B cell (primary cell): Measurements from ENCODE around the gene ELL3. TPM values are rescaled to one million over a fixed set of nuclear protein-coding genes. Genes with fewer than 3 reads are reported as not detected.
A peak's percentile ranks its signal among the peaks of the same experiment; 100 is the strongest.

Source experiments
- ATAC-seq: fragments of 200-7000 bp; cut with Tn5 transposase; one replicate; pipeline ENCODE4 v1.10.0; 2021; ENCODE audit warnings: low read depth, mild to moderate bottlenecking, moderate number of reproducible peaks, moderate library complexity
- CTCF ChIA-PET: fragments of 350-600 bp; sonication (Branson Sonifier 250); formaldehyde crosslinking; loops from one replicate; lab custom pipeline; 2021; ENCODE audit warnings: antibody characterized with exemption, inconsistent platforms; lab: Charles Lee
- POLR2A ChIA-PET: fragments of 350-600 bp; sonication (Branson Sonifier 250); formaldehyde crosslinking; loops from one replicate; lab custom pipeline; 2021; ENCODE audit warnings: antibody characterized with exemption; lab: Charles Lee
- DNase-seq: peaks from one replicate; pipeline ENCODE4 v3.0.0; 2013
- H2AFZ ChIP-seq: 2 replicates; pipeline ENCODE4 v1.6.1; 2012; ENCODE audit warnings: mild to moderate bottlenecking, low read depth, low read length; ENCODE audit not compliant: insufficient read depth, poor library complexity, severe bottlenecking
- H3K27ac ChIP-seq, 2 donors: 1 replicate in 1 of 2; 2 replicates in 1 of 2; pipeline ENCODE4 v1.5.1; 2012 to 2013; ENCODE audit warnings: low read length in 2 of 2, mild to moderate bottlenecking in 2 of 2, moderate library complexity in 1 of 2
- H3K27me3 ChIP-seq, 4 experiments: fragments of 200-600 bp in 1 of 4; sonication (generic) in 1 of 4; replicated peaks in 1 of 4; 1 replicate in 2 of 4; 2 replicates in 2 of 4; pipeline versions ENCODE4 v1.6.1 to v1.7.0; 2013 to 2016; ENCODE audit warnings: low read length in 3 of 4, mild to moderate bottlenecking in 2 of 4, mixed read lengths in 1 of 4, moderate library complexity in 1 of 4; ENCODE audit not compliant: insufficient read depth in 4 of 4, control insufficient read depth in 3 of 4; ENCODE audit errors: control extremely low read depth in 1 of 4
- H3K36me3 ChIP-seq, 2 experiments: replicated peaks in 1 of 2; 1 replicate in 1 of 2; 2 replicates in 1 of 2; pipeline versions ENCODE4 v1.6.1 to v1.7.1; 2013; ENCODE audit warnings: low read length in 1 of 2; ENCODE audit not compliant: insufficient read depth in 2 of 2, control insufficient read depth in 1 of 2; ENCODE audit errors: control extremely low read depth in 1 of 2, extremely low read depth in 1 of 2
- H3K4me1 ChIP-seq, 2 donors: fragments of 200-600 bp in 1 of 2; sonication (generic) in 1 of 2; 1 replicate in 1 of 2; 2 replicates in 1 of 2; pipeline versions ENCODE4 v1.5.1 to v1.6.1; 2013 to 2017; ENCODE audit warnings: low read length in 2 of 2; ENCODE audit not compliant: control insufficient read depth in 2 of 2, insufficient read depth in 2 of 2
- H3K4me2 ChIP-seq: replicated peaks from 2 replicates; pipeline ENCODE3; 2012; ENCODE audit warnings: mild to moderate bottlenecking, low read depth, low read length; ENCODE audit not compliant: poor library complexity, severe bottlenecking
- H3K4me3 ChIP-seq, 5 experiments: fragments of 200-600 bp in 1 of 5; sonication (generic) in 1 of 5; 1 replicate in 3 of 5; 2 replicates in 2 of 5; pipeline versions ENCODE4 v1.5.1 to v1.7.0; 2011 to 2016; ENCODE audit warnings: low read length in 4 of 5, mild to moderate bottlenecking in 4 of 5, low read depth in 2 of 5, control low read depth in 1 of 5, moderate library complexity in 1 of 5; ENCODE audit not compliant: insufficient read depth in 1 of 5; ENCODE audit errors: control extremely low read depth in 1 of 5, extremely low read depth in 1 of 5
- H3K79me2 ChIP-seq: fragments of 200-600 bp; sonication (generic); one replicate; pipeline ENCODE4 v1.6.0; 2016; ENCODE audit warnings: low read length; ENCODE audit not compliant: control insufficient read depth, insufficient read depth
- H3K9ac ChIP-seq: fragments of 200-600 bp; sonication (generic); 2 replicates; pipeline ENCODE4 v1.6.1; 2017; ENCODE audit warnings: mild to moderate bottlenecking, low read length, moderate library complexity
- H3K9me3 ChIP-seq, 3 donors: one replicate each; pipeline versions ENCODE4 v1.6.1 to v1.7.1; 2013; ENCODE audit warnings: low read length in 2 of 3; ENCODE audit not compliant: control insufficient read depth in 2 of 3, insufficient read depth in 1 of 3; ENCODE audit errors: control extremely low read depth in 1 of 3
- H4K20me1 ChIP-seq: 2 replicates; pipeline ENCODE4 v1.6.0; 2012; ENCODE audit warnings: mild to moderate bottlenecking, low read length; ENCODE audit not compliant: insufficient read depth, control insufficient read depth, poor library complexity, severe bottlenecking
- H3K27ac Mint-ChIP-seq: one replicate; pipeline ENCODE4 v1.8.0; 2021; ENCODE audit warnings: mixed read lengths
- H3K27me3 Mint-ChIP-seq: one replicate; pipeline ENCODE4 v1.8.0; 2021; ENCODE audit warnings: mixed read lengths
- H3K4me1 Mint-ChIP-seq: one replicate; pipeline ENCODE4 v1.8.0; 2021; ENCODE audit warnings: mixed read lengths
- H3K4me3 Mint-ChIP-seq: one replicate; pipeline ENCODE4 v1.8.0; 2021; ENCODE audit warnings: mixed read lengths
- H3K9me3 Mint-ChIP-seq: one replicate; pipeline ENCODE4 v1.8.0; 2022; ENCODE audit warnings: mixed read lengths; ENCODE audit not compliant: insufficient read depth
- WGBS: methylation state at CpG from one replicate; pipeline ENCODE4 v1.1.5; 2013; ENCODE audit warnings: missing lambda C conversion rate; ENCODE audit not compliant: insufficient coverage; 5-methylcytosine and 5-hydroxymethylcytosine counted together
- intact Hi-C: fragments of 100-400 bp; cut with micrococcal nuclease; formaldehyde crosslinking; loops from one replicate; pipeline ENCODE4 v1.10.0; 2022
- polyA plus RNA-seq: library from polyadenylated mRNA; depleted of rRNA; stranded (reverse); fragments of >200 nt; gene quantifications from 2 replicates; pipeline ENCODE4 v1.2.3, GENCODE V29; 2012
- total RNA-seq, 2 donors: library from RNA; stranded (reverse); fragments of 120-200 nt in 1 of 2; gene quantifications; 1 replicate in 1 of 2; 2 replicates in 1 of 2; pipeline versions ENCODE4 v1.2.3 to v1.2.4, GENCODE V29; 2013 to 2022
- TF ChIP-seq, protein P1 (sequence below): fragments of 200-600 bp; IDR thresholded peaks from one replicate; pipeline ENCODE4 v1.8.0; 2022; ENCODE audit warnings: antibody characterized with exemption, mild to moderate bottlenecking

Gene ELL3
- total and polyA plus RNA-seq, 2 donors (not counting 1 experiment from before 2014, with no cell fraction given) = 22.0 to 88.8 TPM

GRCh38 chr15:43808960-43809678 is 32.4 kb upstream of the ELL3 start:
- Histone ChIP-seq H3K27me3 (no peaks in the 10 kb centered on the region), H3K9ac (peak overlapping the region; percentile 40), H3K9me3 (no peaks in the 10 kb centered on the region), H4K20me1 (peaks cover 6% of the 10 kb centered on the region), H3K4me1 (peaks cover 28 to 31% of the 10 kb centered on the region in 2 donors), H3K27ac (peak overlapping the region; percentile 84 to 93), H3K36me3 (peaks cover 6 to 64% of the 10 kb centered on the region in 2 experiments), H3K4me3 (peak overlapping the region in 1 of 5 experiments; percentile 28), H3K79me2 (no peaks in the 10 kb centered on the region), H3K4me2 (peak overlapping the region; percentile 58), H2AFZ (peak overlapping the region; percentile 11)
- H3K4me1 Mint-ChIP-seq = peaks cover 25% of the 10 kb centered on the region
- no CpG with 5 or more reads among the region's 6 CpGs for WGBS
- peak overlapping the region; percentile 79 for H3K4me3 Mint-ChIP-seq
- H3K27me3 Mint-ChIP-seq = no peaks in the 10 kb centered on the region
- ATAC-seq = peak; percentile 94
- no peaks in the 10 kb centered on the region for H3K9me3 Mint-ChIP-seq
- ChIA-PET CTCF (interaction anchor here (0.8 to 2.2 kb wide), 12 partner anchors 9 to 65 kb away, joined by 3 to 16 read pairs (median 4); partner anchors contain the start of genes ELL3, HYPK, MFAP1 and SERINC4), POLR2A (interaction anchor here (0.6 to 2.0 kb wide), 10 partner anchors 9 to 1829 kb away, joined by 3 to 15 read pairs (median 6); partner anchors contain the start of genes ELL3, HYPK, MFAP1 and SERF2)
- DNase-seq = peak; percentile 87
- TF ChIP-seq, protein P1, sequence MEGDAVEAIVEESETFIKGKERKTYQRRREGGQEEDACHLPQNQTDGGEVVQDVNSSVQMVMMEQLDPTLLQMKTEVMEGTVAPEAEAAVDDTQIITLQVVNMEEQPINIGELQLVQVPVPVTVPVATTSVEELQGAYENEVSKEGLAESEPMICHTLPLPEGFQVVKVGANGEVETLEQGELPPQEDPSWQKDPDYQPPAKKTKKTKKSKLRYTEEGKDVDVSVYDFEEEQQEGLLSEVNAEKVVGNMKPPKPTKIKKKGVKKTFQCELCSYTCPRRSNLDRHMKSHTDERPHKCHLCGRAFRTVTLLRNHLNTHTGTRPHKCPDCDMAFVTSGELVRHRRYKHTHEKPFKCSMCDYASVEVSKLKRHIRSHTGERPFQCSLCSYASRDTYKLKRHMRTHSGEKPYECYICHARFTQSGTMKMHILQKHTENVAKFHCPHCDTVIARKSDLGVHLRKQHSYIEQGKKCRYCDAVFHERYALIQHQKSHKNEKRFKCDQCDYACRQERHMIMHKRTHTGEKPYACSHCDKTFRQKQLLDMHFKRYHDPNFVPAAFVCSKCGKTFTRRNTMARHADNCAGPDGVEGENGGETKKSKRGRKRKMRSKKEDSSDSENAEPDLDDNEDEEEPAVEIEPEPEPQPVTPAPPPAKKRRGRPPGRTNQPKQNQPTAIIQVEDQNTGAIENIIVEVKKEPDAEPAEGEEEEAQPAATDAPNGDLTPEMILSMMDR = no peak
- intact Hi-C loops = loop anchor here (1.0 to 5.0 kb wide), 5 partner anchors 9 to 62 kb away; partner anchors contain the start of genes ELL3, HYPK, MFAP1 and PDIA3
- H3K27ac Mint-ChIP-seq = peak overlapping the region; percentile 95

- ChIA-PET POLR2A (interaction anchor here (0.7 to 2.0 kb wide), 8 partner anchors 8 to 59 kb away, joined by 3 to 15 read pairs (median 6); partner anchors contain the start of genes ELL3, HYPK, MFAP1 and SERF2), CTCF (interaction anchor here (0.8 to 2.2 kb wide), 10 partner anchors 8 to 54 kb away, joined by 3 to 16 read pairs (median 6); partner anchors contain the start of genes ELL3, HYPK, MFAP1 and SERINC4)
- ATAC-seq (no peak), DNase-seq (peak; percentile 44)
- TF ChIP-seq, protein P1 = no peak
- WGBS = 71% methylated on average over 1 of the region's 5 CpGs
- Mint-ChIP-seq H3K4me1 (peaks cover 25% of the 10 kb centered on the region), H3K4me3 (peak overlapping the region; percentile 68), H3K27ac (peak overlapping the region; percentile 95), H3K9me3 (no peaks in the 10 kb centered on the region), H3K27me3 (no peaks in the 10 kb centered on the region)
- Histone ChIP-seq H3K27me3 (no peaks in the 10 kb centered on the region), H3K79me2 (no peaks in the 10 kb centered on the region), H3K27ac (peak overlapping the region; percentile 84 to 93), H3K9ac (peak overlapping the region; percentile 40), H3K4me2 (peak overlapping the region; percentile 58), H3K9me3 (no peaks in the 10 kb centered on the region), H3K36me3 (peaks cover 3 to 62% of the 10 kb centered on the region in 2 experiments), H3K4me3 (peak overlapping the region in 1 of 5 experiments; percentile 17), H4K20me1 (peaks cover 6% of the 10 kb centered on the region), H2AFZ (no peak overlapping the region), H3K4me1 (peaks cover 28 to 31% of the 10 kb centered on the region in 2 donors)
- intact Hi-C loops = loop anchor here (5.0 kb wide), 1 partner anchor 61 kb away; the partner anchor contains the start of gene PDIA3
Observed at GRCh38 chr15:43808435-43808950, 31.7 kb upstream of the ELL3 start.
